HuH-7.5 (cell line): ENCODE measurements around the gene RNF166.
A peak's percentile ranks its signal among the peaks of the same experiment; 100 is the strongest.

Experiments used
- DNase-seq: peaks from one replicate; pipeline ENCODE4 v3.0.0; 2011; ENCODE audit warnings: low spot score

Gene RNF166

DNA sequence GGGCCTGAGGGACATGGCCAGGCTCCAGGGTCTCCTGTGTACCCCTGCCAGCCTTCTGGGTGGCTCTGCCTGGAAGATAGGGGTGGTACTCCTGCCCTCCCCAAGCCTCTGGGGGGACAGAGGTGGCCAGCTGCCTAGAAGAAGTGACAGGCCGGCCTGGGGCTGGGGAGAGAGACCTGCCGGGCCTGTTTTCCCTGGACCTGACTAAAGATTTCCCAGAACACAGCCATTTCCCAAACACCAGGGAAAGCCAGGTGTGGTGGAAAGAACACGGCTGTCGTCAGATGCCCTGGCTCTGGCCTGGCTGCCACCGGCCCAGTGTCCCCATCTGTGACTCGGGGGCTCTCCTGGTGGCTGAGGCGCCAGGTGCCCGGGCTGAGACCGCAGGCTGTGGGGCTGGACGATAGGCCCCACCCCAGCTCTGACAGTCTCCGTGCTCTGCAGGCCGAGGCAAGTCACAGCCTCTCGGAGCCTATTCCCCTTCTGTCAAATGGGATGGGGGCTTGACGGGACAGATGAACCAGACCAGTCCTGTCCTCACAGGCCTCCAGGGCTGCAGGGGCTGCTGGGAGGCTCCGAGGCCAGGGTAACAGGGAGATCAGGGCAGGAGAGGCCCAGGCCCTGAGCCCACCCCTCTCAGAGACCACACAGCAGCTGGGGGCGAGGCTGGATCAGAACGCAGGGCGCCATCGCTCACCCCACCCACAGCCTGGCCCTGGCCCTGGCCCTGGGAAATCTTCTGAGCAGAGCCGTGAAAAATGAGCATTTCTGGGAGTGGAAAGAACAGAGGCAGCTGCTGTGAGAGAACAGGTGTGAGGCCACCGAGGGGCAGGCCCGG, 33.1 kb upstream of the RNF166 start:
- DNase-seq: no peak

DNA sequence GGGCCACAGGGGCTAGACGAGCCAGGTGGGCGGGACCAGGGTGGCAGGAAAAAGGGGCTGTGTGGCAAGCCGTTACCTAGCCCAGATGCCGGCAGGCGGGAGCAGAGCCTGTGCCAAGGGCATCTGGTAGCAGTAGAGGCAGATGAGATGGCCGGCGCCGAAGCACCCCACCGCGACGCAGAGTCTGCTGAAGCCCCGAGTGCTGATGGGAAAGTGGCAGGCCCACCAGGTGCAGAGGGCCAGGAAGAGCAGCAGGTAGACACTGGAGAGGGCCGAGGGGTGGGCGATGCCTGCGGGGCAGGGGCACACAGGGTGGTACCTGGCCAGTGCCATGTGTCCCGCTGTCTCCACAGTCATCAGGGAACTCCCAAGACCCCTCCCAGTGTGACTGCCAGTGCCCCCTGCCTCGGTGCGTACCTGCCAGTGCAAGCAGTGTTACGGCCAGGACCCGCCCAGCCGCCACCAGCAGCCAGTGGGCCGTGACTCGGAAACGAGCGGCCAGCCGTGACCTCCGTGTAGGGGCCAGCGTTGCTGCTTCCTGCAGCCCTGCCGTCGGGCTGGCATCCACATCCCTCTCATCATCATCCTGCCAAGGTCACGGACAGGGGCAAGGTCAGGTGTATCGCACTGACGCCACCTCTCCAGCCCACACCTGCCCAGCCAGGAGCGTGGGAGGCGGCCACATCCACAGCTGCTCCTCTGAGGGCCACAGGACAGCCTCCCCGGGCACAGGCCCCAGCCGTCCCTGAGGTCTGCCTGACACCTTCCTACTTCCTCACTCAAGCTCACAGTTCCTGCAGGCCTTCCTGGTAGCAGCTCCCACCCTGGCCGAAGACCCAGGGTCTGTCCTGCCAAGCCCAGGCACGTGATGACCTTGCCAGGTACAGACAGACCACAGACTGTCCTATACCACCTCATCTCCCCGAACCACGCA, 32.2 kb upstream of the RNF166 start:
- no peak for DNase-seq

DNA sequence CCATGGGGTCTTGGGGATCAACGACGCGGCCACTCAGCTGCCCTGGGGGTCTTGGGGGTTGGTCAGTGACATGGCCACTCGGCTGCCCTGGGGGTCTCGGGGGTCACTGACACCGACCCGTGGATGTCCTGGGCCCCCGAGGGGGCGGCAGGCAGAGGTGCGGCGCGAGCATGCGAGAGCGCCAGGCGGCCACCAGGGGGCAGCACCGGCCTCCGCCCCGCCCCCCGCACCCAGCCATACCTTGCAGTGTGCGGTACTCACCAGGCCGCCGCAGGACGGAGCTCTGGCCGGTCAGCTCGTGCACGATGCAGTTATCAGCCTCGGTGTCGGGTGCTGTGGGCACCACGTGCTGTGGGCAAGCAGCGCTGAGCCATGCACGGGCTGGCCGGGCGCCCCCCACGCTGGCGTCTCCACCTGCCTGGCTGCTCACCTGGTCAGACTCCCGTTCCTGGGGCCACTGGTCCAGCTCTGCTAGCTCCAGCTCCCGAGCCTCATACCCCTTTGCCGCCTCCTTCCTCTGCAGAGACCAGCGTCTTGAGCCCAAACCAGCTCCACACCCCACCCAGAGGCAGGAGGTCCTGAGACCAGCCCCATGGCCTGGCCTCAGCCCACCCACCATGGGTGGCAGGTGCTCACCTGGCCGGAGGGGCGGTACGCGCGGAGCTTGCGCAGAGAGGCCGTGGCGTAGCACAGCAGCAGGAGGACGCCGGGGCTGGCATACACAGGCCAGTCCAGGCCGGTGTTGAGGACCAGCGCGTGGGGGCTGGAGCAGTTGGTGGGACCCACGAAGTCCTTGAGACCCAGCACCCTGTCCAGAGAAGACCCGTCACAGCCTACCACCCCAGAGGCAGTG, 31.3 kb upstream of the RNF166 start:
- DNase-seq: peak; percentile 96

DNA sequence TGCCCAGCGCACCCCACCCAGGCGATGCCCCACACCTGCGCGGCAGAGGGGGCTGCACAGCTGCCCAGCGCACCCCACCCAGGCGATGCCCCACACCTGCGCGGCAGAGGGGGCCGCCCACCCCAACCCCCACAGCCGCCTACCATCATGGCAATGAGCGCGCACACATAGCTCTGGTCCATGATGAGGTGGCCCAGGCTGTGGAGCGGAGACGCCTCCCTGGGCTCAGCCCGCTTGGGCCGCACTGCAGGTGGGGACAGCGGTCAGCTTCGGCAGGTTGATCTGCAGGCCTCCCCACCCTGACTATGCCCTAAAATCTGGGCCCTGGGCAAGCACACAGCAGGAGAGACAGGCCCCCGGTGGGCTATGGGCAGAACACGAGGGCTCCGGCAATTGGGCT, 30.3 kb upstream of the RNF166 start:
- DNase-seq: no peak

DNA sequence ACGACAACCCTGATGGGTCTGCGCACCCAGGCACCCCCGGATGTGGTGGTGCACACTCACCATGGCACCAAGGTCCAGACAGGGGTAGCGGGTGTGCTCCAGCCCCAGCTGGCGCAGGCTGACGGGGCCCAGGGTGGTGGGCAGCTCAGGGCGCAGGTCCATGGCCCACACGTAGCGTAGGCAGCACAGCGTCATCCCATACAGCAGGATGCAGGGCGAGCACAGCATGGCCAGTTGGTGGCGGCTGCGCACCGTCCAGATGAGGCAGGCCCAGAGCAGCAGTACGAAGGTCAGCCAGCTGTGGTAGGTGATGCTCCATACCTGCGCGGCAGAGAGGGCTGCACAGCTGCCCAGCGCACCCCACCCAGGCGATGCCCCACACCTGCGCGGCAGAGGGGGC, 29.9 kb upstream of the RNF166 start:
- DNase-seq: no peak

DNA sequence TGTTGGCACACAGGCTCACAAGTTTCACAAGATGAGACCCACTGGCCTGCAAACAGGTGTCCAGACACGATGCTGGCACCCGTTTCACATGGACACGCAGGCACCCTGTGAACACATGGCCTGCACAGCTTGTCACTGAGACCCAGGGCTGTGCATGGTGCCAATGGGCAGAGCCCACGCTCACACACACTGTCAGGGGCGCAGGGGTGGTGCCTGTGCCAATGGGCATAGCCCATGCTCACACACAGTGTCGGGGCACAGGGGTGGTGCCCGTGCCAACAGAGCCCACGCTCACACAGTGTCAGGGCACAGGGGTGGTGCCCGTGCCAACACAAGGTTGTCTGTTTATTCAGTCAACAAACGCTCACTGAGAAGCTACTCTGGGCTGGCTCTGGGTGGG, 29.4 kb upstream of the RNF166 start:
- no peak for DNase-seq

DNA sequence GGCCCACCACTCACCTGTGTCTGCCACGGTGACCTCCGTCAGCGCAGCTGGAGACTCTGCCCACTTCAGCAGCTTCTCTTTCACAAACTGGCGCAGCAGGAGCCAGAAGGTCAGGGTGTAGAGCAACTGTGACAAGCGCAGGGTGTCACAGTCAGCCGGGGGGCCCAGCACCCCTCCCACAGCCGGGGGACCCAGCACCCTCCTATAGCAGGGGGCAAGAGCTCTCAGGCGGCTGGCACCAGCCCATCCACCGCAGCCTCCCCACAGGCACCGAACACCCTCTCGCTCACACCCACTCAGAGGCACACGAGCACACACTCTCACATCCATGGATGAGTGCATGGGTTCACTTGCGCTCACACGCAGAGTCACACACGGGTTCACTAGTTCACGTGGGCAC, 28.9 kb upstream of the RNF166 start:
- DNase-seq: no peak

DNA sequence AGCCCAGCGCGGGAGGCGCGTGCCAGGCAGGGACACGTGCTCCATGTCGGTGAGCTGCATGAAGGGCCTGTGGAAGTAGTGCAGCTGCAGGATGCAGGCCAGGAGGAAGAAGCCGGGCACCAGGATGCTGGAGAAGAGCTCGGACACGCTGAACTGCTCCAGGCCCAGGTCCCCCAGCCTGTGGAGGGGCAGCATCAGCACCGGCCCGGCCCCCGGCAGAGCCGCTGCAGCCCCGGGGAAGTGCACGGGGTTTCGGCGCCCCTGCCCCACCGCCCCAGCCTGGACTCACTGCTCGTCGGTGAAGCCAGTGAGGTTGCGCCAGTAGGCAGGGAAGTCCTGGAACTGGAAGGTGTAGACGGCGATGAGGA, 28.1 kb upstream of the RNF166 start:
- no peak for DNase-seq

DNA sequence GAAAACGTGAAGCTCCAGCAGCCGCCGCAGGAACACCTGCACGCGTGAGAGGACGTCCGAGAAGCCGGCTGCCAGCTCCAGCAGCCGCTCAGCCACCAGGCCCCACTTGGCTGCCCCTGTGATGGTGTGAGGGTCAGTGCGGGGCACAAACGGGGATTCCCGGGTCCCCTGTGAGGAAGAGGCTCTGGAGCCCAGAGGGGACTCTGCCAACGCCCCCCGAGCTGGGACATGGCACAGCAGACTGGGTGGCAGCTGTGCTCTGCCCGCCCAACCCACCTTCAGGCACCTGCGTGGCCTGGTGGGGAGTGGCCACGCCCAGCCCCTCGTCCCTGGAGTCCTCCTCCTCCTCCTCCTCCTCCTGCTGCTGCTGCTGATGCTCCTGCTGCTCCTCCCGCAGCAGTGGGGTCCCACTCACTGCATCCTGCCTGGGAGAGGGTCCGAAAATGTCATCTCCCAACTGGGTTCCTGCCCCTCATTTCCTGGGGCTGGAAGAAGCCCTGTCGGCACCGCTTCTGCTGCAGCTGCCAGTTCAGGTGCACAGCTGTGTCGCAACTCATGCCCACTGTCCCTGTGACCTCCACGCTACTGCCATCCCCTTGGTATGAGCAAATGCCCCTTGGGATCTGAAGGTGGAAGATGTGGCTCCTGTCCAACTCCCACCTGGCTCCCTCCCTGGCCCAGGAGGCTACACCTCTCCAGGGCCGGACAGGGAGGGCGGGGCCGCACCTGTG, 27.6 kb upstream of the RNF166 start:
- no peak for DNase-seq

DNA sequence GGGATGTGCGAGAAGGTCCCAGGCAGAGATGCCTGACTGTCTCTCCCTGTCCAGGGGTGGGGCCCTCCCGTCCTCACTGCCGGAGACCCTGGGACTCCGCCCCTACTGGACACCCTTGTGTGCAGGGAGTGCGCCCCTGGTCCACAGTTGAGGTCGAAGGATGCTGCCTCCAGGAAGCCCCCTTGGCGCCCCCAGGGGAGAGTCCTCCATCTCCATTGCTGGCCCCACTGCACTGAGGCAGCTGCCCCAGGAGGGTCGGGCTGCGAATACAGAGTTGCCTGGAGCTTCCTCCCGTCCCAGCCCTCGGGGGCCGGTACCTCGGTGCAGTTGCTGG, 26.7 kb upstream of the RNF166 start:
- no peak for DNase-seq

DNA sequence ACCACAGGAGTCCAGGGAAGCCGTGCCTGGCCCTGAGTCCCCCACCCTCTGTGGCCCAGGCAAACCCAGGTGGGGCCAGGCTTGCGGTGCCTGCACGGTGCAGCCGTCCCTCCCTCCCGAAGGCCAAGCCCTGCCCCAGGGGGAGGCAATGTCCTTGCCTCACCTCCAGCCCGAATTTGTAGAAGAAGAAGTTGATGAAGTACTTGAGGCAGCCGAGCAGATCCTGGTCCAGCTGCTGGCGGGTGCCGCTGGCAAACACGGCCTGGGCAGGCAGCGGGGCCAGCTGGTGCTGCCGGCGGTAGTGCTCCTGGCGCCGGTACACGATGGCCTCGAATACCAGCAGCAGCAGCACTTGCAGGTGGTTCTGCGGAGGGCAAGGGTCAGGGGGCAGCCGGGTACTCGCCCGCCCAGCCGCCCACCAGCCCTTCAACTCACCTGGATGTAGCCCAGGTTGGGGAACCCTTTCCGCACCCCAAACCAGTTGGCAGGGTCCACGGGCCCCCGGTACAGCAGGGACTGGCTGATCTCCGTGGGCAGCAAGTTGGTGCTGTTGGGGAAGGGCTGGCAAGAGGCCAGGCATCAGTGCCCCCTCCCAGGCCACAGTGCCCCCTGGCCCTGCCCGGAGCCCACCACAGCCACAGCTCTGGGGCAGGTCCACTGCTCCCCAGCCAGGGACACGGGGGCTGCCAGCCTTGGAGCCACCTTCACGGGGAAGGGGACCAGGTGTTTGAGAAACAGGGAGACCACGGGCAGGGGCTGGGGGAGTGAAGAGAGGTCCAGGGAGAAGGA, 26.2 kb upstream of the RNF166 start:
- no peak for DNase-seq

DNA sequence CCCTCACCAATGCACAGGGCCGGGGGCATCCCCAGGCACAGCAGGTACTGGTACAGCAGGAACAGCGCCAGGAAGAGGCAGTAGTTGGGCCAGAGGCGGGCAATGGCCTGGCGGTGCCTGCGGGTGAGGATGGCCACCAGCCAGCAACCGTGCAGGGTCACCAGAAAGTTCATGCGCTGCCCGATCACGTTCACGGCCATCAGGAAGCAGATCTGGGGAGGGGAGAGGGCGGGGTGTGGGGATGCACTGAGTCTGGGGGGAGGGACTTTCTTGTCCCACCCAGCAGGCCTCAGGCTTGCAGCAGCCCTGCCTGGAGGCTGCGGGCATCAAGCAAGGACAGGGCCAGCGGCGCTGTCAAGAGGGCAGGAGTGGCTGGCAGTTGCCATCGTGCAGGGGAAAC, 25.5 kb upstream of the RNF166 start:
- peak; percentile 93 for DNase-seq

DNA sequence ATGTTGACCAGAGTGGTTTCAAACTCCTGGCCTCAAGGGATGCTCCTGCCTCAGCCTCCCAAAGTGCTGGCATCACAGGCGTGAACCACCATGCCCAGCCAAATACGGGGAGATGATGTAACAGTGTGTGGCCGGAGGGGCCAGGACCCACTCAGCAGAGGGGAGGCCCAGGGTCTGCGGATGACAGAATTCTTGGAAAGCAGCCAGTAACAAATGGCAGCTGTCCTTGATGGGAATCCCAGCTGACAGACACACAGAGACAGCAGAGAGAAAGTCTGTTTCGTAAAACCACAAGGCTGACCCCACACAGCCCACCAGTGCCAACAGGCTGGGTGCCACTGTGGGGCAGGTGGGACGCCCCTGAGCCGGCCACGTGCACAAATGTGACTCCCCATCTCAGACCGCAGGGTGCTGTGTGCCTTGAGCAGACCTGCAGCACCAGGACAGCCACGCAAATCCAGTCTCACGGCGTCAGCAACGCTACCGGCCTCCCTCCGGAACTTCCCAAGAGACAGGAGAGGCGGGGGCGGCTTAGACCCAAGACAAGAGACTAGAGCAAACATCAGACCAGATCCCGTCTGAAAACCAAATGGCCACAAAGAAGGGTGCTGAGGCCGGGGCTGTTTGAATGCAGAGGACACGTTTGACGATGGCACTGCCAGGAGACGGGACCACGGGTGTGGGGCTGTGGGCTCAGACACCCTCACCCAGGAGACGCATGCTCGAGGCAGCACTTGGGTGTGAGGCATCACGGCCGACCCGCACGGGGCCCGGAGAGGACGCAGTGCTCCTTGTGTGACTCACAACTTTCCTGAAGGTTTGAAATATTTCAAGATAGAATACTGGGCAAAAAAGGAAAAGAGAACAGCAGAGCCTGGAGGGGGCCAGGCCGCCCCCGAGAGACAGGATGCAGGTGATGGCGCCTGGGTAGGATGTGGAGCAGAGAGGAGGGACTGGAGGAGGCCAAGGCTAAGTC, 24.7 kb upstream of the RNF166 start:
- DNase-seq: no peak

DNA sequence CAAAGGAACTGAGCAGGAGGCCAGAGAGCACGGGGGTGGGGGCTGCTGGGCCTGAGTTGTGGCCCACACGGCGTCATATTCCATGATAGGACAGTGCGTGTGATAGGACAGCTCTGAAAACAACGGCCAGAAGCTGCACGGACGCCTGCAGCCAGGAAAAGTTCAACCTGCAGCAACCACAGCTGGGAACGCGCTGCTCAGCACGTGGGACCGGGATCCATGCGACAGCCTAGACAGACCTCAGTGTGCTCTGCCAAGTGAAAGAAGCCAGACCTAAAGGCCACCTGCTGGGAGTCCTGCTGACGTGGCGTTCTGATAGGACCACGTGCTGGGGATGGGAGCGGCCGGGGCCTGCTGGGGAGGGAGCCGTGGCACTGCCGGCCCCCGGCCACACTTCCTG, 21.7 kb upstream of the RNF166 start:
- DNase-seq: no peak

DNA sequence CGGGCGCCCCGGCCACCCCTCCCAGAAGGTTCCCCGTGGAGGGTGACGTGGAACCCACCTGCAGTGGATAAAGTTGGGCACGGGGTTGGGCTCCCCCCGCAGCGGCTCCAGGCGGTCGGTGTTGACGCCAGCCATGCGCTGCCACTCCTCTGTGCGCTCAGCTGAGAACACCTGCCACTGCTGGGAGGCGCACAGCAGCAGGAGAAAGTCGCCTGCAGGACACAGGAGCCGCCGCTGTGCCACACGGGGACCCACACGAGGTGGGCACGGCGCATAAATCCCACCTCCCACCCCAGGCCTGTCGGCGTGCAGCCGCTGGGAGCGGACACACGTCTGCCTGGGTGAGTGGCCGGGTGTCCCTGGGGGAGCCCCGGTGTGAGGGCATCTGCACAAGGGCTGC, 20.8 kb upstream of the RNF166 start:
- no peak for DNase-seq

DNA sequence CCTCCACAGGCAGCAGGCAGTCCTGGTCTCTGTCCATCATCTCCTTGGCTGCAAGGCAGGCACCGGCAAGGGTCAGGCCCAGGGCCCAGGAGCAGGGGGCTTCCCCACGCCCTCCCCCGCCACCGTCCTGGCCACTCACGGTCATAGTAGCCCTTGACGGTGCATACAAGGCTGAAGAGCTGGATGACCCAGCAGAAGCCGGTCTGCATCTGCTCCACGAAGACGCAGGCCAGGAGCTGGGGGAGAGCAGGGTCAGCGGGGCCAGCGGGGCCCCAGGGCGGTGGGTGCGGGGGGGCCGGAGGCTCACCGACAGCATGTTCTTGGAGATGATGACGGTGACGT, 20.2 kb upstream of the RNF166 start:
- no peak for DNase-seq

DNA sequence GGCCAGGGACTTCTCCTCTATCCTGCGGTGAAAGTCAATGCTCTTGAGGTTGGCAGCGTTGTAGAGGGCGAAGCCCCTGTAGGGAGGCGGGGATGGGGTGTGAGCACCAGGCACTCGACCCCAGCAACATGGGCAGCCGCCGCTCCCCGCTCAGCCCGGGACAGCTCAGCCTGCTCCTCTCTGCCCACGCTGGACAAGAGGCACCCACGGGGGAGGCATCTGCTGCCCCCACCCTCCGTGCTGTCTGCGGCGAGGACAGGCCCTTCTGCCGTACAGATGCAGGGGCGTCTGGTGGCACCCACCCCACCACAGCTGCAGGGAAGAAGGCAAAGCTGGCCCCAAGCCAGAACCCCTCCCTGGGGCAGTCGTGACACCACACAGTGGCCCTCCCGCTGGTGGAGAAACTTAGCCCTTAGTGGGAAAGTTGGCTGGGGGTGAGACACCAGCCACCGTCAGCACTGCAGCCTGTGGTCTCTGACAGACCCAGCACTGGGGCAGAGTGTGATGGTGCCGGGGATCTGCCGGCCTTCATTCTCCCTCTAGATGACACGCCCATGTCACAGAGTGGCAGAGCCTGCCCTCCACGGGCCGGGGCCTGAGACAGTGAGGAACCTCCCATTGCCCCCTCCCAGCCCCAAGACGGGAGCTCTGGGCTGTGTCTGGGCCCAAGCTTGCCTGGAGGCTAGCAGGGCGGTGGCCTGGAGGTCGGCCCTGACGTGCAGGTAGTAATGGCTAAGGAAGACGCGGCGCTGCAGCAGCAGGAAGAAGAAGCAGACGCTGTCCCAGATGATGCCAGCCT, 19.6 kb upstream of the RNF166 start:
- no peak for DNase-seq

DNA sequence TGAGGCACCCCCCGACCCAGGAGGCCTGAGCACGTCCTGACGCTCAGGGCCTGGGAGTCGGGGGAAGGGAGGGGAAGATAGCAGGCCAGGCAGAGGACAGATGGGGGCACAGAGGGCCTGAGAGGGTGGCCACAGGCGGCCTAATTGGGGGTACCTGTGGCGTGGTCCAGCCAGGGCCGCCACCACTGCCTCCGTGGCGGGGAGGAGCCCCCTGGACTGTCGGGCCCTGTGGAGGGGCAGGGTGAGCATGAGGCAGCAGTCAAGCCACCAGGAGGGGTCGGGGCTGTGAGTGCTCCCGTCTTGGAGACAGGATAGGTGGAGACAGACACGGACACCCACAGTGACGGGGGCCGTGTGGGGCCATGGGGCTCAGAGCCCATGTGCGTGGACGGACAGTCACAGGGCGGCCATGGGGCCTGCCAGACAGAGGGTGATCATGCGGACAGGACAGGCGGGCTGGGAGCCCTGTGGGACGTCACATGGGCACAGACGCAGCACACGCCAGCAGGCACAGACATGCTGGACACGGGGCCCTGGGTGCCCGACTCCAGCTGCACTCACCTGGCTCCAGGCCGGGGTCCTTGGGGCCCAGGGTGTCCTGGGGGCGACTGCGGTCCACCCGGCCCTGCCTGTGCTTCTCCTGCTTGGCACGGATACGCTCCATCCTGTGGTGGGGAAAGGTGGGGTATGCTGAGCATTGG, 18.8 kb upstream of the RNF166 start:
- DNase-seq: no peak
